ENCODE data around the gene HELQ.
A peak's percentile ranks its signal among the peaks of the same experiment; 100 is the strongest.

Gene HELQ

DNA sequence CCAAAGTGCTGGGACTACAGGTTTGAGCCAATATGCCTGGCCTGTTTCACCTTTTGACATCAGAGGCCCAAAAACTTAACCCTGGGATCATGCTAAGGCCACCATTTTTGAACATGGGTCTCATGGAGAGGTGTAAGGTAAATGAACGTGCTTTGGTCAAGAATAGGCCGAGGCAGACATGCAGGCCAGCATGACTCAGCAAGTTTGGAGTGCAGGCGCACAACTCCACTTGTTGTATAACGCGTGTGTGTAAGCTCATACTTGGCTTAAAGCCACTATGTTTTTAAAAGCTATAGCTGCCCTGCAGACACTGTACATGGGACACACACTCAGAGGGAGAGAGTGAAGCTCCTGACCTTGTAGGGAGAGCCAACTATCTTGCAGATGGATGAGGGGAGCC, 77.2 kb downstream of the HELQ start:
- H3K27me3 ChIP-seq (replicated peaks; ENCODE audit: control insufficient read depth, insufficient read depth, low read length): no peaks in the 10 kb centered on the region
- no peak for TF ChIP-seq CTCF (IDR thresholded peaks at IDR 0.05; ENCODE audit: insufficient read depth, low read length, poor library complexity, severe bottlenecking)
- DNase-seq (ENCODE audit: extremely low read depth, insufficient read length): peak; percentile 19
- no peak overlapping the region for H3K4me3 ChIP-seq (replicated peaks; ENCODE audit: low read depth, low read length)
- H3K36me3 ChIP-seq (ENCODE audit: control insufficient read depth, insufficient read depth, low read length): no peaks in the 10 kb centered on the region

GRCh38 chr4:83372931-83373330, 82.7 kb downstream of the HELQ start:
- Histone ChIP-seq H3K27me3 (replicated peaks; ENCODE audit: control insufficient read depth, insufficient read depth, low read length) (no peaks in the 10 kb centered on the region), H3K36me3 (ENCODE audit: control insufficient read depth, insufficient read depth, low read length) (no peaks in the 10 kb centered on the region), H3K4me3 (replicated peaks; ENCODE audit: low read depth, low read length) (no peak overlapping the region)
- no peak for DNase-seq (ENCODE audit: extremely low read depth, insufficient read length)
- TF ChIP-seq CTCF (IDR thresholded peaks at IDR 0.05; ENCODE audit: insufficient read depth, low read length, poor library complexity, severe bottlenecking): no peak

- Histone ChIP-seq H3K27me3 (replicated peaks; ENCODE audit: control insufficient read depth, insufficient read depth, low read length) (no peaks in the 10 kb centered on the region), H3K36me3 (ENCODE audit: control insufficient read depth, insufficient read depth, low read length) (no peaks in the 10 kb centered on the region), H3K4me3 (replicated peaks; ENCODE audit: low read depth, low read length) (no peak overlapping the region)
- DNase-seq (ENCODE audit: extremely low read depth, insufficient read length): no peak
- TF ChIP-seq CTCF (IDR thresholded peaks at IDR 0.05; ENCODE audit: insufficient read depth, low read length, poor library complexity, severe bottlenecking): no peak
Observed at GRCh38 chr4:83371936-83372335, 83.7 kb downstream of the HELQ start.

DNA sequence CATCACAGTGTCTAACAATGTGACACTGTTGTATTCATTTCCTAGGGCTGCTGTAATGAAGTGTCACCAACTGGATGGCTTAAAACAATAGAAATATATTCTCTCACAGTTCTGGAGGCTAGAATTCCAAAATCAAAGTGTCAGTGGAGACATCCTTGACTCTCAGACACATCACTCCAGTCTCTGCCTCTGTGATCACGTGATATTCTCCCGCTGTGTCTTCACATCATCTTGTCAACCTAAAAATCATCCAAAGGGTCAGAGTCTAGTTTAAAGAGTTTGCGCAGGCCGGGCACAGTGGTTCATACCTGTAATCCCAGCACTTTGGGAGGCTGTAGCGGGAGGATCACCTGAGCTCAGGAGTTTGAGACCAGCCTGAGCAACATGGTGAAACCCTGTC, 84.4 kb downstream of the HELQ start:
- no peaks in the 10 kb centered on the region for H3K36me3 ChIP-seq (ENCODE audit: control insufficient read depth, insufficient read depth, low read length)
- DNase-seq (ENCODE audit: extremely low read depth, insufficient read length): no peak
- no peak overlapping the region for H3K4me3 ChIP-seq (replicated peaks; ENCODE audit: low read depth, low read length)
- no peaks in the 10 kb centered on the region for H3K27me3 ChIP-seq (replicated peaks; ENCODE audit: control insufficient read depth, insufficient read depth, low read length)
- no peak for TF ChIP-seq CTCF (IDR thresholded peaks at IDR 0.05; ENCODE audit: insufficient read depth, low read length, poor library complexity, severe bottlenecking)

DNA sequence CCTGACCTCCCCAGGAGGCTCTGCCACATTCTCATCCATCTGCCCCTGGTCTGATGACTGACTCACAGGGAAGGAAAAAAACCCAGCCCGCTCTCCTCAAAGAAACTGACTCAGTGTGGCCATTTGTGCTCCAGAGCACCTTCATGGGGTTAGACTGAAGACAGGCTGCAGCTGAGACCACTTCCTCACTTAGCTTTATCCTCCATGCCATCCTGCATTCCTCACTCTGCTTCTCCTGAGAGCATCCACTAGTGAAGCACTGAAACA, 85.0 kb downstream of the HELQ start:
- DNase-seq (ENCODE audit: extremely low read depth, insufficient read length): no peak
- Histone ChIP-seq H3K27me3 (replicated peaks; ENCODE audit: control insufficient read depth, insufficient read depth, low read length) (no peaks in the 10 kb centered on the region), H3K4me3 (replicated peaks; ENCODE audit: low read depth, low read length) (no peak overlapping the region), H3K36me3 (ENCODE audit: control insufficient read depth, insufficient read depth, low read length) (no peaks in the 10 kb centered on the region)
- TF ChIP-seq CTCF (IDR thresholded peaks at IDR 0.05; ENCODE audit: insufficient read depth, low read length, poor library complexity, severe bottlenecking): no peak

- no peak for DNase-seq (ENCODE audit: extremely low read depth, insufficient read length)
- Histone ChIP-seq H3K4me3 (replicated peaks; ENCODE audit: low read depth, low read length) (no peak overlapping the region), H3K27me3 (replicated peaks; ENCODE audit: control insufficient read depth, insufficient read depth, low read length) (no peaks in the 10 kb centered on the region), H3K36me3 (ENCODE audit: control insufficient read depth, insufficient read depth, low read length) (no peaks in the 10 kb centered on the region)
- TF ChIP-seq CTCF (IDR thresholded peaks at IDR 0.05; ENCODE audit: insufficient read depth, low read length, poor library complexity, severe bottlenecking): no peak
Observed at GRCh38 chr4:83369831-83370639, 85.6 kb downstream of the HELQ start.

Measured in GM06990 (cell line).